Nephron (organoid): ENCODE measurements around the gene LSM14A.

Source experiments
- H3K27ac Mint-ChIP-seq, 3 experiments: 2 replicates each; pipeline ENCODE4 v1.8.0; 2020; ENCODE audit warnings: mixed read lengths in 3 of 3, mild to moderate bottlenecking in 2 of 3, moderate library complexity in 1 of 3
- H3K27me3 Mint-ChIP-seq: 2 replicates; pipeline ENCODE4 v1.8.0; 2021; ENCODE audit warnings: low read depth, mild to moderate bottlenecking, moderate library complexity, mixed read lengths
- H3K36me3 Mint-ChIP-seq: 2 replicates; pipeline ENCODE4 v1.8.0; 2020; ENCODE audit warnings: low read depth, mixed read lengths
- H3K4me1 Mint-ChIP-seq: 2 replicates; pipeline ENCODE4 v1.8.0; 2020; ENCODE audit warnings: mixed read lengths
- H3K4me3 Mint-ChIP-seq, 3 experiments: 2 replicates each; pipeline ENCODE4 v1.8.0; 2020; ENCODE audit warnings: mild to moderate bottlenecking in 3 of 3, mixed read lengths in 3 of 3, moderate library complexity in 2 of 3
- H3K9me3 Mint-ChIP-seq: 2 replicates; pipeline ENCODE4 v1.8.0; 2020; ENCODE audit warnings: mixed read lengths
- CTCF ChIP-seq, 3 experiments: fragments of 200-600 bp; sonication (generic); IDR thresholded peaks; one replicate each; pipeline ENCODE4 v1.5.0; 2021; ENCODE audit warnings: antibody characterized with exemption in 3 of 3; ENCODE audit not compliant: unreplicated experiment in 3 of 3

The LSM14A gene

GRCh38 chr19:34263745-34264237, 91.5 kb downstream of the LSM14A start:
- Mint-ChIP-seq H3K4me1 (peaks cover 42% of the 10 kb centered on the region), H3K36me3 (peaks cover 13% of the 10 kb centered on the region), H3K4me3 (no peak overlapping the region), H3K27me3 (no peaks in the 10 kb centered on the region), H3K27ac (peak overlapping the region; percentile 36 to 68 (median 49)), H3K9me3 (no peaks in the 10 kb centered on the region)
- no peak for TF ChIP-seq CTCF (IDR thresholded peaks at IDR 0.05; ENCODE audit: unreplicated experiment in 3 of 3)

GRCh38 chr19:34265221-34265650, 92.9 kb downstream of the LSM14A start:
- Mint-ChIP-seq H3K9me3 (no peaks in the 10 kb centered on the region), H3K27ac (peak overlapping the region in 1 of 3 experiments; percentile 57), H3K27me3 (no peaks in the 10 kb centered on the region), H3K4me1 (peaks cover 43% of the 10 kb centered on the region), H3K36me3 (peaks cover 13% of the 10 kb centered on the region), H3K4me3 (no peak overlapping the region)
- TF ChIP-seq CTCF (IDR thresholded peaks at IDR 0.05; ENCODE audit: unreplicated experiment in 3 of 3): no peak

- no peak overlapping the region for H3K4me3 Mint-ChIP-seq
- H3K9me3 Mint-ChIP-seq: no peaks in the 10 kb centered on the region
- H3K4me1 Mint-ChIP-seq: peaks cover 51% of the 10 kb centered on the region
- no peaks in the 10 kb centered on the region for H3K27me3 Mint-ChIP-seq
- TF ChIP-seq CTCF (IDR thresholded peaks at IDR 0.05; ENCODE audit: unreplicated experiment in 3 of 3): no peak
- H3K27ac Mint-ChIP-seq: peak overlapping the region; percentile 82 to 95 (median 88)
- peaks cover 11% of the 10 kb centered on the region for H3K36me3 Mint-ChIP-seq
Observed at GRCh38 chr19:34269081-34269480, 96.8 kb downstream of the LSM14A start.

- H3K36me3 Mint-ChIP-seq: peaks cover 10% of the 10 kb centered on the region
- peak overlapping the region; percentile 88 to 97 (median 95) for H3K27ac Mint-ChIP-seq
- H3K9me3 Mint-ChIP-seq: no peaks in the 10 kb centered on the region
- peaks cover 54% of the 10 kb centered on the region for H3K4me1 Mint-ChIP-seq
- H3K4me3 Mint-ChIP-seq: no peak overlapping the region
- no peaks in the 10 kb centered on the region for H3K27me3 Mint-ChIP-seq
- no peak for TF ChIP-seq CTCF (IDR thresholded peaks at IDR 0.05; ENCODE audit: unreplicated experiment in 3 of 3)
Observed at GRCh38 chr19:34269489-34269888, 97.2 kb downstream of the LSM14A start.

- Mint-ChIP-seq H3K27me3 (no peaks in the 10 kb centered on the region), H3K4me1 (peaks cover 56% of the 10 kb centered on the region), H3K4me3 (peak overlapping the region; percentile 5 to 42 (median 41)), H3K36me3 (peaks cover 10% of the 10 kb centered on the region), H3K27ac (peak overlapping the region; percentile 88 to 97 (median 95)), H3K9me3 (no peaks in the 10 kb centered on the region)
- no peak for TF ChIP-seq CTCF (IDR thresholded peaks at IDR 0.05; ENCODE audit: unreplicated experiment in 3 of 3)
Observed at GRCh38 chr19:34269968-34270621, 97.8 kb downstream of the LSM14A start.

GRCh38 chr19:34273121-34273520, 100.8 kb downstream of the LSM14A start:
- Mint-ChIP-seq H3K27ac (peak overlapping the region; percentile 9 to 93 (median 68)), H3K4me1 (peaks cover 62% of the 10 kb centered on the region), H3K4me3 (no peak overlapping the region), H3K27me3 (no peaks in the 10 kb centered on the region), H3K36me3 (peaks cover 15% of the 10 kb centered on the region), H3K9me3 (no peaks in the 10 kb centered on the region)
- TF ChIP-seq CTCF (IDR thresholded peaks at IDR 0.05; ENCODE audit: unreplicated experiment in 3 of 3): no peak
